HG03354 (cell line): ENCODE measurements around the gene EGLN3.
"Not testable (repeated sequence)": the region's sequence is repeated elsewhere in the genome, so short reads cannot be mapped to it uniquely, and the experiment has no call there.

Source experiments
- ATAC-seq: cut with Tn5 transposase; IDR thresholded peaks from one replicate; pipeline ENCODE4 v1.9.1; 2021; ENCODE audit warnings: mild to moderate bottlenecking; ENCODE audit not compliant: unreplicated experiment, poor library complexity, severe bottlenecking

Gene EGLN3

DNA sequence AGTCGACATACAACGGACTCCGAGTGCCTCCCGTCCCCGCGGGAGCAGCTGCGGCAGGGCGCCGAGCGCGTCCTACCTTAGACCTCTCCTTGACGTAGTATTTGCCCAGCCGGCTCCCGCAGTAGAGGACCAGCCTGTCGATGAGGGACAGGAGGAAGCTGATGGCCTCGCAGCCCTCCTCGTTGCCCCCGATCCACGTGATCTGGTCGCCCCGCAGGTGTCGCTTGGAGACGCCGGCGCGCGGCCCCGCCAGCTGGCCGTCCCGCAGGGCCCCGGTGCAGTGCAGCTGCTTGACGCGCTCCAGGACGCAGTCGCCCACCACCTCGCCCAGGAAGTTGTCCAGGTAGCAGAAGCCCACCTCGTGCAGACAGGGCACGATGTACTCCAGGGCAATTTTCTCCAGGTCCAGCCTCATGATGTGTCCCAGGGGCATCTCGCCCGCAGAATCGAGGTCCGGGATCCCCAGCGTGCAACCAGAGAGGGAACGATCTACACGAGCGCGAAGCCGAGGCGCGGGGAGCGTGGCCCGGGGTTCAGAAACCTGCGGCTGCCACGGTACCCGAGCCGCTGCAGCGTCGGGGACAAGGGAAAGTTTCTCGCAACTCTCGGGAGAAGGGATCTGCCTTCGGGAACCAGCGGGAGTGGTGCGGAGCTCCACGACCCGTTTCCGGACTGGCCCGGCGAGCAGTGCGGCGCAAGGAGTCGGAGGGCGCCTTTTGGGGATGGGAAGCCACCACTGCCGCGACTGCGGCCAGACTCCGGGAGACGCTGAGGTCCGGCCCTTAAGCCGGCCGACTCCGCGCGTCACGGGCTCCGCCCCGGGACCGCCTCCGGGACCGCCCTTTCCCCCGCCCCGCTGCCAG, at the start of gene EGLN3:
Gene EGLN3, minus strand, starts transcription at position 755 of the 863 bp plus-strand sequence. Its CDS starts 322 bp downstream, at position 433.
- ATAC-seq, result peak; percentile 83

- ATAC-seq, result no peak
Measured at GRCh38 chr14:34000396-34000795, 49.5 kb upstream of the EGLN3 start.

DNA sequence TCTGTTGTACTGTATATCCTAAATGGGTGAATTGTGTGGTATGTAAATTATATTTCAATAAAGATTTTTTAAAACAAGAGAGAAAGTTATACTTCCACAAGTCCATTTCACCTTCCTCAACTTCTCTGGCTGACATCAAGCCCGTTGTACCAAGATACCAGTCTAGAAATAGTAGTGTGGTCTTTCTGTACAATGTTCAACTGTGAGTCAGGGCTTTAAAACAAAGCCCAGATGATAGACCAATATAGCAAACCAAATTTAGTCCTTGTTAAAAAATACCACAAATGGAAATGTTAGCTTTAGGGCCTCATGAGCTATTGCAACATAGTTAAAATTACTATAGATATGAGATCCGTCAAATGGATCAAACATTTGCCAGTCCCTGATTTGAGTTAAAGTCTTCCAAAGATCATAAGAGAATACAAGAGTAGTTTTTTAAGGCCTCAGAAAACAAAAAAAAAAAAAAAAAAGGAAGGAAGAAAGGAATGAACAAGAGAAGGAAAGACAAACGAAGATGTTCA, 49.0 kb upstream of the EGLN3 start:
- ATAC-seq, result no peak

DNA sequence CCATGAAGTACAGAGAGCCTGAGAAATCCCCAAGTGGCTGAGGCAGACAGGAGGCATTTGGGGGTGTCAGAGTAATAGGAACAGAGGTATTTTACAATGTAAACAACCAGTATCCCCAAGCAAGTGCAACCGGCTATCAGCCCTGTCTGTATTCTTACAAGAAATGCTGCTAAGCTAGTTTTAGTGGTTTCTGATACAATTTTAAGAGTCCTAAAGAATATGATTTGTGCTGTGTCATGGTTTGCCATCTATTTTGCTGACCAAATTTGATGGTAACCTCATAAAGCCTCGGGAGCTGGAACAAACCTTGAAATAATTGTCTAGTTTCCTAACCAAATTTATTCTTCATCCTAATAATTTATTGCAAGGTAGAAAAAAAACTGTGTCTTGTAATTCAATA, 46.7 kb upstream of the EGLN3 start:
- no peak for ATAC-seq

- no peak for ATAC-seq
Measured at GRCh38 chr14:33996462-33996861, 45.6 kb upstream of the EGLN3 start.

DNA sequence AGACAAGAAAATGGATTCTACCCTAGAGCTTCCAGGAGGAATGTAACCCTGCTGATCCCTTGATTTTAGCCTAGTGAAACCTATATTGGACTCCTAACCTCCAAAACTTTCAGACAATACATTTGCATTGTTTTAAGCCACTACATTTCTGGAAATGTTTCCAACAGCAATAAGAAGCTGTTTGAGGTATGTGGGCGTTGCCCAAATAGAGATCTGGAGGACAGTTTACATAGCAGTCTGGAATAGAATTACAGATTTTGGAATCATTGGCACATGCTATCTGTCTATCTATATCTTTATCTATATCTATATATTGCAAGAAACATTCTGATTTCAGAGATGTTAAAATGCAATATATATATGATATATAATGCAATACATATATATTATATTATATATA, 42.4 kb upstream of the EGLN3 start:
- no peak for ATAC-seq

DNA sequence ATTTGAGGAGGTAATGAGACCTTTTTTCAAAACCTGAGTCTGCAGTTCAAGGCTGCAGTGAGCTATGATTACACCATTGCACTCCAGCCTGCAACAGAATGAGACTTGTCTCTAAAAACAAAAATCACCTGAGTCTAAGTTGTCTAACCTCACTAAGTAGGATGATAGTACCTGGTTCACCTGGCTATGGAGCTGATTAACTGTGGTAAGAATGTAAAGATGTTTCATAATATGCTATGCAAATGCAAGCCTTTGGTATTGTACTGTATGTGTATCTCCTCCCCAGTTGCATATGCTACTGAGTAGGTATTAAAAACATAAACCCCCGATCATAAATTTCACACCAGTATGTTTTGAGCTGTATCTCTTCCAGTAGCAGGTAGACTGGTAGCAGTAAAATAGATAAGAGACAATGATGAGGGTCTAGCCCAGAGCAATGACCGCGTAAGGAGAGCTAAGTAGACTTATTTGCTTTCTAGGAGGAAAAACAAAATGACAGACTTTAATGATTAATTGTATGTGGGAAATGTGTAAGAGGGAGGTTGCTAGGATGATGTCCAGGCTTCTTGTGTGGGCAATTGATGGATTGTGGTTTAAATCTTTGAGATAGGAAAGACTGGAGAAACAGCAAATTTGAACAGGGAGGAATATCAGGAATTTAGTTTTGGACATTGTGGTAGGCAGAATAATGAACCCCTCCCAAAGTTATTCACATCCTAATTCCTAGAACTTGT, 41.6 kb upstream of the EGLN3 start:
- no peak for ATAC-seq

DNA sequence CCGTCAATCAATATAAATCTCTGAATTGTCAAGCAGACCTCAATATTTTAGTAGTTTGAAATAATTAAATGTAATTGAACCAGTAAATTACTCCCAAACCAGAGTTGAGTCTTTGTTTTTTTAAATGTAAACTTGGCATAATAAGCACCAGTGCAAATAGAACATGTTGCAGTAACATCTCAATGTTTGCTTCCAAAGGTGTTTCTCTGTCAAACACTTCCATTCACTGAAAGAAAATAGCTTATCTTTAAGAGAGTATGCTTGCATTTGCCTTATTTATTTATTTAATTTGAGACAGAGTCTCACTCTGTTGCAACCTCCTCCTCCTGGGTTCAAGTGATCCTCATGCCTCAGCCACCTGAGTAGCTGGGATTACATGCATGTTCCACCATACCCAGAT, 39.9 kb upstream of the EGLN3 start:
- no peak for ATAC-seq

DNA sequence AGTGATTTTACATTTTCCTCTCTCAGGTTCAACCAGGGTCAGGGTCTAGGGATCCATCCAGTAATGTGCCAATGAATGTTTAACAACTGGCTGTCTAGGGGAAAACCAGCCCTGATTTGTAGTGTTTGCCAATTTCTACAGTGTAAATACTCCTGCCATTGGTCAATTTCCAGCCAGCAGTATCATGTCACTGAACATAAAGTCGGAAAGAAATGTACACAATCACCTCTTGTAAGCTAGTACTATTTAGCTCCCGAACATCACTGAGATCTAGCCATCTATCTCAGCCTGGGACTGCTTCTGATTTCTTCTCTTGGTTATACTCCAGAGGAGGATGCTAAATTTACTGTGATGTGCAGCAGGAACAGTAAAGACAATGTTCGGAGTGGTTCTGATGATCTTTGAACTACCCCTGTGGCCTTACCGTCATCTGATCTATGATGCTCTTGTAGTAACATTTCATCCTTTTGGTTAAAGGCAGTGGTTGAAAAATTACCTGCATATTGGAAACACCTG, 36.7 kb upstream of the EGLN3 start:
- no peak for ATAC-seq

DNA sequence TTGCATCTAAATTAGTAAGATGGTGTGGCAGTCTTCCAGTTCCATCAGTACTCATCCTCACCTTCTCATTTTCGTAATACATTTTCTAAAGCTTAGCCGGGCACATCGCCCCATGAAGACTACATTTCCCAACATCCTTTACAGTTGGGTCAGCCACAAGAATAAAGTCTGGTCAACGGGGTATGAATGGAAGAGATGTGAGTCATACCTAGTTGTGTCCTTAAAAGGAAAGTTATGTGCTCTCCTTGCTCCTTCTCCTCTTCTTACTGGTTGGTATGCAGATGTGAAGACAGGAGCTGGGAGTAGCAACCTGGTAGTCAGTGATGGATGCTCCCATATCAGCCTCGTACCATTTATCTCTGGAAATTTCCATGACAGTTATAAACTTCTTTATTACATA, 35.9 kb upstream of the EGLN3 start:
- no peak for ATAC-seq

- ATAC-seq, result no peak
Measured at GRCh38 chr14:33985242-33985641, 34.4 kb upstream of the EGLN3 start.

DNA sequence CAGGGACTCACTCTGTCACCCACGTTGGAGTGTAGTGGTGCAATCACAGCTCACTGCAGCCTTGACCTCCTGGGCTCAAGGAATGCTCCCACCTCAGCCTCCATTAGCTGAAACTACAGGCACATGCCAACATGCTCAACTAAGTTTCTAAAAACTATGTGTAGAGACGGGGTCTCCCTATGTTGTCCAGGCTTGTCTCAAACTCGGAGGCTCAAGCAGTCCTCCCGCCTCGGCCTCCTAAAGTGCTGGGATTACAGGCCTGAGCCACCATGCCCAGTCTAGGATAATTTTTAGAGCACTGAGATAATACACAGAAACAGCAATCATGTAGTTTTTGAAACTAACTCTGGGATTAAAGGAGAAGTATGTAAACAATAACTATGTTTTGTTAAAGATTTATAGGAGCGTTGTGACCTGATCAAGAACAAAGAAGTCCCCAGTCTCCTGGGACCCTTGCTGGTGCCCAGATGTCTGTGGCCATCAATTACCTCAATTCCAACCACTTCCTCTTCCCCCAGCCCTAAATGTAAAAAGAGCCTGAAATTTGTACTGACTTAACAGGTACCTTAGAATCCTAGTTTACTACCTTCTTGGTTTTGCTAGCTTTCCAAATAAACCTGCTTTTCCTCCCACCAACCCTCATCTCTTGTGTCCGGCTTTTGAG, 28.9 kb upstream of the EGLN3 start:
- ATAC-seq, result peak; percentile 80

GRCh38 chr14:33978892-33979612, 28.2 kb upstream of the EGLN3 start:
- no peak for ATAC-seq

- ATAC-seq, result peak; percentile 97
Measured at GRCh38 chr14:33972583-33973081, 21.8 kb upstream of the EGLN3 start.

DNA sequence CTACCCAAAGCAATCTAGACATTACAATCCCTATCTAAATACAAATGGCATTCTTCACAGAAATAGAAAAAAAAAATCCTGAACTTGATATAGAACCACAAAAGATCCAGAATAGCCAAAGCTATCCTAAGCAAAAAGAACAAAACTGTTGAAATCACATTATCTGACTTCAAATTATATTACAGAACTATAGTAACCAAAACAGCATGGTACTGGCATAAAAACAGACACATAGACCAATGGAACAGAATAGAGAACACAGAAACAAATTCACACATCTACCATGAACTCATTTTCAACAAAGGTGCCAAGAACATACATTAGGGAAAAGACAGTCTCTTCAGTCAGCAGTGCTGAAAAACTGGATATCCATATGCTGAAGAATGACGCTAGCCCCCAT, 19.0 kb upstream of the EGLN3 start:
- not testable (repeated sequence) for ATAC-seq

DNA sequence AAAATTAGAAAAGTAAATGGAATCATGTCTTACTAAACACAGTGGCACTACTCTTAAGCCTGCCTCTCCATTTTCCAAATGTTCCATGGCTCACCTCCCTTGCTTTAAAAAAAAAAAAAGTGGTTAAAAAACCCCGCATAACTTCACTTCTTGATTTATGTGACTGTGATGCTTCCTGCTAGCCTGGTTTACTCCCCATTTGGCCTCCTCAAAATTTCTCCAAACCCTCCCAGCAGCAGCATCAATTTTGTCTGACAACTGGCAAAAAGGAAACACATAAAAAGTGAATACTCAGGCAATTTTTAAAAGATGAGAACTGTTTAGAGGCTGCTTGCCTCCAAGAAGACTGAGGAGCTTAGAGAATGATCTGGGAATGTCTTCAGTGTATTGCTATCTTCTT, 17.8 kb upstream of the EGLN3 start:
- ATAC-seq, result no peak

DNA sequence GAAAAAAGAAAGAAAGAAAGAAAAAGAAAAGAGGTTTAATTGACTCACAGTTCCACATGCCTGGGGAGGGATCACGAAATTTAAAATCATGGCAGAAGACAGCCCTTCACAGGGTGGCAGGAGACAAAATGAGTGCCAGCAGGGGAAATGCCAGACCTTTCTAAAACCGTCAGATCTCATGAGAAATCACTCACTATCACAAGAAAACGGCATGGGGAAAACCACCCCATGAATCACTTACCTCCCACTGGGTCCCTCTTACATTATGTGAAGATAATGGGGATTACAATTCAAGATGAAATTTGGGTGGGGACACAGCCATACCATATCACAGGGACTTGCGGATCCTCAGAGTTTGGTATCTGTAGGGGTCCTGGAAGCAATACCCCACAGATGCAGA, 16.3 kb upstream of the EGLN3 start:
- no peak for ATAC-seq

- ATAC-seq, result no peak
Measured at GRCh38 chr14:33966276-33966675, 15.4 kb upstream of the EGLN3 start.

DNA sequence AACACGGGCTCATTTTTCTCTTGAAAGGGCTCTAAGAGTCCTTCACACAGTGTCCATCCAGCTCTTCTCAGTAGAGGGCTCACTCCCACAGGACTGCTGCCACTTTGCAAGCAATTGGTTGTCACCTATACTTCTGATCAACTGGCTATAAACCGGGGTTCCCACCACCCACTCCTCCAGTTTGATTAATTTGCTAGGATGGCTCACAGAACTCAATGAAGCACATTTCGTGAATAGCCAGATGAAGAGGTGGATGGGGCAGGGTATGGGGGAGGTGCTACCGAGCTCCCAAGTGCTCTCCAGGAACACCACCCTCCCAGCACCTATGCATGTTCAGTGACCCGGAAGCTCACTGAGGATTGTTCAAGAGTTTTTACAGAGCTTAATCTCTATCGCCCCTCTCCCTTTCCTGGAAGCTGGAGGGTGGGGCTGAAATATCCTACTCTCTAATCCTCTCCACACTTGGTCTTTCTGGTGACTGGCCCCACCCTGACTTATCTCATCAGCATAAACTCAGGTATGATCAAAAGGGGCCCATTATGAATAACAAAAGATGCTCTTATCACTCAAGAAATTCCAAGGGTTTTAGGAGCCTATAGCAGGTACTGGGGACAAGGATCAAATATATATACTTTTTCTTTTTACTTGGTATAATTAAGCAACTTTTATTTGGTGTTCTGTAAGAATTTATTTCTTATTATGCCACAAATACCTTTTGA, 13.9 kb upstream of the EGLN3 start:
- no peak for ATAC-seq
